Measurements from ENCODE around the gene TSPAN33. TPM values are rescaled to one million over a fixed set of nuclear protein-coding genes. Genes with fewer than 3 reads are reported as not detected.

The TSPAN33 gene
- total RNA-seq, 1 donor: 38.0 TPM

Other genes starting within 250 kb of the TSPAN33 start
- 0.10 TPM for gene KCP, start 234.0 kb upstream of the TSPAN33 start, total RNA-seq
- 26.7 TPM for gene IRF5, start 206.8 kb upstream of the TSPAN33 start, total RNA-seq
- 26.8 TPM for gene TNPO3, start 89.6 kb upstream of the TSPAN33 start, total RNA-seq
- gene SMO, start 43.9 kb downstream of the TSPAN33 start, total RNA-seq: 0.10 TPM
- 6.5 TPM for gene AHCYL2, start 80.3 kb downstream of the TSPAN33 start, total RNA-seq

All from mononuclear cell (primary cell).